ENCODE measurements around the gene MARF1. TPM values are rescaled to one million over a fixed set of nuclear protein-coding genes. Genes with fewer than 3 reads are reported as not detected.
"Not testable (repeated sequence)": the region's sequence is repeated elsewhere in the genome, so short reads cannot be mapped to it uniquely, and the experiment has no call there.

Gene MARF1
- polyA plus RNA-seq, 3 donors: 47.0 to 67.6 (median 66.6) TPM

DNA sequence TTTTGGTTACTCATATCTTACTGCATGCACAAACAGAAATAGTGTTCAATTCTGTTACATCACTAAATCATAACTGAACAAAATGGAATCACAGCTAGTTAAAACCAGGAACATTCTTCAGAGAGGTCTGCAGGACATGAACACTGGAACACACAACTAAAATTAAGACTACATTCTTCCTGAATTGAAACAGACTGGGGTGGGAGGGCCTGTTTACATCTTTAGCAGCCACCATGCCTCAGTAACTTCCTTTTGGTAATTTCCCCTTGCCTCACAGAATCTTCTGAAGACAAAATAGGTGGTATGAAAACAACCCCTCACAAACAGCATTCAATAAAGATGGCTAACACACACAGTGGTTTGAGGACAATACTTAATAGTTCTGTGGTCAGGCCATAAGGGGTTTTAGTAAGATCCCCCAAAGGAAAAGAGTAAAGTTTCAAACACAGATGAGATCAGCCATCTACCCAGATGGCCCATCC is 6.5 kb downstream of the MARF1 start:
- no peak for DNase-seq

DNA sequence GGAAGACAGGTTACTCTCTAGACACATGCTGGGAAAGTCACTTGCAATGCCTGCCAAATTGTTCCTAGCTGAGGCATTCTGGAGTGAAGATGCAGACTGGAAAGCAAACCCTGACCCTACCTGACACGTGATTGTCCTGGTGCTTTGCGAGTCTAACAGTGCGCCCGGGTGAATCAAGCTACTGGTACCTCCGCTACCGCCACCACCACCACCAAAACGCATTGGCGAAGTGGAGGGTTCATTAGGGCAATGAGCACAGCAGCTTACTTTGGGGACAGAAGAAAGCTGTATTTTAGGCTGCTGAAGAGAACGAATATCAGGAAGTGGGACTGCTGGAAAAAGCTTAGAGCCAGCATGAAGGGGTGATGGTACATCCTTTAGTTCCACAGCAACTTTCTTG is 7.0 kb downstream of the MARF1 start:
- DNase-seq: no peak

DNA sequence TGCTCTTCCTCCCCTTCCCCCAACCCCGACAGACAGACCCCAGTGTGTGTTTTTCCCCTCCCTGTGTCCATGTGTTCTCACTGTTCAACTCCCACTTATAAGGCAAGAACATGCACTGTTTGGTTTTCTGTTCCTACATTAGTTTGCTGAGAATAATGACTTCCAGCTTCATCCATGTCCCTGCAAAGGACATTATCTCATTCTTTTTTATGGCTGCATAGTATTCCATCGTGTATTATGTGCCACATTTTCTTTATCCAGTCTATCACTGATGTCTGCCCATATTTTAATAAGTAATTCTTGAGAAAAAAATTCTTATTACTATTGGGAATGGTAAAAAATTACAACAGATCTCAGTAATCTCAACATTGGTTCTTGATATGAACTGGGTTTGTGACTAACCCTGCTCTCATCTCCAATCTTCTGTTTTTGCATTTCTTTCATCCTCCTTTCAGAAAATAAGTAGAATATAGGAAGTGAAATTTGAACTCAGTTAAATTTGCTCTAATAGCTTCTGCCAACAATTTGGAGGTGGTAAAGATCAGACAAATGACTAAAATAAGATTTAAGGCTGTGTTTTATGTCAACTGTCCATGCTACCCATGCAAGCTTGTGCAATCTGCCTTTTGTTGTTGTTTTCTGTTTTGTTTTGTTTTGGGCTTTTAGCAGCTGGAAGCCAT is 11.1 kb downstream of the MARF1 start:
- DNase-seq: no peak

DNA sequence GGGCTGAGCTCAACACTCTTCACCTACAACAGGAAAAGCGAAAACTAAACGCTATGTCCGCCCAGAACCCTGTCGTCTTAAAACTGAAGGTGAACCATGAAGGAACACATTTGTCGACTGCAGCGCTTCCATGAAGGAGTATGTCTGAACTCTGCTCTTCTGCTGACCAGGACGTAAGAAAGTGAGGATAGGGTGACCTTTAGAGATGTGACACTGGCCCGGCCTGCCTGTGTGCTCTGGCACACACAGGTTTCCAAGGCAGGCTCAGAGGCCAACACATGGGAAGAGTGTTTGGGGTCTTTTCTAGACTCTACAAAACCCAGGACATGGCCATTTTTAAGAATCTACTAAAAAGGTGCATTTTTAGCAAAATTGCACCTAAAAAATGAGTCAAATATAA is 21.1 kb downstream of the MARF1 start:
- DNase-seq: no peak

DNA sequence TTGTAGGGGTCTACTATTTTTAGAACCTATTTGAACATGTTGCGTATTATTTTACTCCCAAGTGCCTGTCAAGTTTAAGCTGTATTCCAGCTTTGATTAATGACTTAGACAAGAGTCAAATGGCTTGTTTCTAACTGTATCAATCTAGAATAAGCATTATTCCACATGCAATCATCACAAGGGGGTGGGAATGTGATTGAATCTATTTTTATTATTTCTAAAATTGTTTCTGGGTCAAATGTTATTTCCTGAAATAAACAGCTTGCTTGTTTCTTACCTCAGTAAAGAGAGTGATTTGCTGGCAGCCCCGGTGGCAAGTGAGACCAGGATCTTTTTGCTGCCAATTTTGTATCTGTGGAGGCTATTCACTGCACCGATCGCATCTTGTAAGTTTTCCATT is 21.5 kb downstream of the MARF1 start:
- DNase-seq: no peak

DNA sequence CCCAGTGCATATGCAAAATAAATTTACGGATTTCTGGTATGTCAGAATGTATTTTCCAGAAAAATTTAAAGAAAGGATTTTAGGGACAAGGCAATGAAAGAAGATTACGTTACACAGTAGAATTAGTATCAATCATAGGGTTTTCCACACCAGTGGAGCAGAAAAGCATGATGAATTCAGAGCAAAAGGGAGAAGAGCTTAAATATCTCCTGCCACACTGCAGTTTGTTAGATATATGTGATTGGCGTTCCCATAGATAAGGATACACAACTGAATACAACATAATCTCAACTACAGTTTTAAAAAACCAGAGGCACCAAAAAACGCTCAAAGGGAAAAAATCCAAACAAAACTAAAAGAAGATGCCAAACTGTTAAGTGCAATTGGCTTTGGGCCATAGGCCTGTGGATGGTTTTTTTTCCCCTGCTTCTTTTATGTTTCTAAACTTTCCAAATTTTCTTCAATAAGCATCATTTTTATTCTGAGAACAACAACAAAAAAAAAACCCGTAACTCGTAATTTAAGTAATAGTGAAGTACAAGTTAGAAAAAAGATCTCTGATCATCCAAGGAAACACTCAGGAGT is 22.3 kb downstream of the MARF1 start:
- DNase-seq: no peak

DNA sequence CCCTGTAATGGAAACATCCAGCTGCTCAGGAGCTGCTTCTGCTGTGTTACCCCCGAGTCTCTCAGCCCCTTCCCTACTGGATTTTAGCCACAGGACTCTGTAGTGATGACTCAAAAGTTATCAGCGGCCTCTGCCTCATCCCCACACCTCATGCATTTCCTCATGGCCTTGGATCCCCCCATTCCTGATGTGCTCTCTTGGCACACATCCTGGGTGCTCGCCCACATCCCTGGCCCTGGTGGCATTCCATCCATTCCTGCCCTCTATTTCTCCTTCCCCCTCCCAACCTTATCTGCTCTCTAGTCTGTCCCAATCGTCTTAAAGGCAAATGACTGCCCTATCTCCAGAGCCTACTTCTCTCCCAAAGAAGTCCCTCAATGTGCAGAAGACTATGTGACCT is 24.6 kb downstream of the MARF1 start:
- DNase-seq: no peak

DNA sequence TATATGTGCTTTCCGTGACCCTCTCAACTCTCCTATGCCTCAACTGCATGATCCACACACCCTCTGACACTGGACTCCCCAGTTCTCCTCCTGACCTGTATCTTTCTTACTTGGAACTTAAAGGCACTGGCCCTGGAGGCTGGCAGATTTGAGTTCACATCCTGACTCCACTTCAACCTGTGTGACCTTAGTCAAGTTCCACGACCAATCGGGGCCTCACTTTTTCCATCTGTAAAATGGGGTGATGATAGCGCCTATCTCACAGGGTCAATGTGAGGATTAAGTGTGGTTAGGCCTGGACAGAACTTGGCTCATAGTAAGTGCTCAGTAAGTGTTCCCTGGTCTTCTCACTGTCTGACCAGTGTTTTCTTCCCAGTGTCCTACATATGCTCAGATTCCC is 25.1 kb downstream of the MARF1 start:
- DNase-seq: no peak

DNA sequence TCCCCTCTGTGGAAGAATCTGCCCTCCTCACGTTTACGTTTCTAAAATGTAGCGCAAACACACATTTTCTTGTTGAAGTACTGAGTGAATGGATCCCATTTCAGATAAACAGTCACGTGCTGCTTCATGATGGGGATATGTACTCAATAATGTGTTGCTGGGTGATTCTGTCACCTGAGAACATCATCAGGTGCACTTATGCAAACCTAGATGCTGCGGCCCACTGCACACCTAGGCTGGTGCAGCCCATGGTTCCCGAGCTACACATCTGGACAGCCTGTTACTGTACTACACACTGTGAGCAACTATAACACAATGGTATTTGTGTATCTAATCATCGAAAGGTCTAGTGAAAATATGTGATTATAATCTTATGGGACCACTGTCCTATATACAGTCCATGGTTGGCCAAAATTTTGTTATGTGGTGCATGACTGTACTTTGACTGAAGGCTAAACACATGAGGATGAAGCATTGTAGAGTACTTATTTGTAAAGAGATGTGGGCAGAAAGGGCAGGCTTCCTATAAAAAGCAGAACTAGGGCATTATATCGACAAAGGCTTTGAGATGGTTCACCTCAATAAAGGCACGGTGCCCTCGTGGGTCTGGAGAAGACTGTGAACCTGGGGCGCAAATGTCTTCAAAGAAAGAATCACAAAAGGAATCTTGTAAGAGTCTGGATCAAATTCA is 26.3 kb downstream of the MARF1 start:
- DNase-seq: no peak

DNA sequence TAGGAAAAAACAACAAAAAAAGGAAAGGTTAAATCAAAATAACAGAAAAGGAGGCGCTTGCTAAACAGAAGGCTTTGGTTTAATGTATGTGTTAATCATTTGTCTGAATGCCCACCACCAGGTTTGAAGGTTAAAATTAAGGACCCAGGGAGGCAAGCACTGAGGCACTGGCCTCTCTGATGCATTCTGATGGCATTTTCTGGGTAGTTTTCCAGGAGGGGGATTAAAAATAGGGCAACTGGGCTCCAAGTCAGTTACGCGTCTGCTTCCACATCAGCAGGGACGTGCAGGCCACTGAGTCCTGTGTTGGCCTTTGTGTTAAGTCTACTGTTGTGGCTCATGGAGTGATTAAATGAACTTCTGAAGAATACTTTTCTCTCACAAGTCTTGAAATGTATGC is 26.9 kb downstream of the MARF1 start:
- no peak for DNase-seq

DNA sequence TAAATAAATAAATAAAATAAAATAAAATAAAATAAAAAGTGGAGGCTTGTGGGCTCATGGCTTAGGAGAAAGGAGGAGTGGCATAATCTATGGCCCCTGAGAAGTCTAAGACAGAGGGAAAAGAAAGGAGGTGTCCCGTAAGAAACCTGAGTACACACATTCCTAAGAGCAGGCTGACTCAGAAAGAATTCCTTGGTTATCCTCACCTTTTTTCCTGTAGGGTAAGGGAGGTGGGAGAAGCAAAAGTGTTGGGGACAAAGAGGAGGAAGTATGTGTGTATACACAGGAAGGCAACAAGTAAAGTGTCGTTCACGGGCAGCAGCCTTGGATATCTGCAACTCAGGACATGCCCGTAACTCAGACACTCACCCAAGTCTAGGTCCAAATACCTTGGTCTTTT is 29.3 kb downstream of the MARF1 start:
- no peak for DNase-seq

DNA sequence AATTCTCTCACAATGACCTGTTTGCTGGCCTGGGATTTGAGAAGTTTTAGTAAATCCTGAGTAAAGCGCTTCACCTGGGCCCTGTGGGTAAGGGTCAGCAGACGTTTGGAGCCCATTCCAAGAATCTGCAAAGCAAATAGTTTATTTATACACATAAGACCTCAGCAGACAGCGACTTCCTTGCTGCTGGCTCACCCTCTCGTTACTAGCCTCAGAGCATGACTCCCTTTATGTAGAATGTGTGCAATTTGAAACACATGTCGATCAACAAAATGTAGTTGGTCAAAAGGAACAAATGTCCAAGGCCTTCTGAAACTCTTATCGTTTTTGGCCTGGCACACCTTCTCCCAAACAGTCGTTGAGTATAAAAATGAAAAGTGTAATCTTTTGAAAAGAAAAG is 31.3 kb downstream of the MARF1 start:
- DNase-seq: no peak

DNA sequence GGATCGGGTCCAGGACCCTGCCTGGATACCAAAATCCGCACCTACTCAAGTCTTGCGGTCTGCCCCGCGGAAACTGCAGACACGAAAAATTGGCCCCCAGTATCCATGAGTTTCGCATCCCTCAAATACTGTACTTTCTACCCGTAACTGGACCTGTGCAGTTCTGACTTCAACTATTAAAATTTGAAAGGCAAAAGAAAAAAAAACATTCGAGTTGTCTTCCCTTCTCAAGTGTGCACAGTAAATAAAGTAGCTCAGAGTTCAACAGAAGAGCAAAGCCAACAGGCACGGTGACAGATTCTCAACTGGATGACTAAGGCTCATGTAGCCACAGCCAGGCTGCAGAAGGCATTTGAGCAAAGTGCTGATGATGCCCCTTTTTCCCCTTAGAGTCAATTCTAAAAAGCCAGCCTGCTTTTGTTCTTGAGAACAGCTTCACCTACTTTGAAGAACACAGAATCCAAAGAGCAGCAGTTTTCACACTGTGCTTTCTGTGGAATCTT is 32.5 kb downstream of the MARF1 start:
- DNase-seq: no peak

DNA sequence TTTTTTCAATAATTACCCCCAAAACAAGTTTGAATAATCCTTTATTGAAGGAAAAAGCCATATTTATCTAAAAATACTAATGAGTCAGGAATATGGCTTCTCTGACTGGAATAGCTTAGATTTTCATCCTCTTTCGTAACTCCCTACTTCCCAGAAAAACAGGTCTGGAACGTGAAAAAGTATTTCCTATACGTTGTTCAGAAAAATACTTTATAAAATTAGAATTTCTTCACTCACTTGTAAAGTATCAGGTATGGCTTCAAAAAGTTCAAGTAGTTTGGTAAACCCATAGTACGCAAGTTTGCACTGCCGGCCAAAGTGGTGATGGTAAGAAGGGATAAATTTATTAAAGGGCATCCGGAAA is 33.7 kb downstream of the MARF1 start:
- DNase-seq: no peak

DNA sequence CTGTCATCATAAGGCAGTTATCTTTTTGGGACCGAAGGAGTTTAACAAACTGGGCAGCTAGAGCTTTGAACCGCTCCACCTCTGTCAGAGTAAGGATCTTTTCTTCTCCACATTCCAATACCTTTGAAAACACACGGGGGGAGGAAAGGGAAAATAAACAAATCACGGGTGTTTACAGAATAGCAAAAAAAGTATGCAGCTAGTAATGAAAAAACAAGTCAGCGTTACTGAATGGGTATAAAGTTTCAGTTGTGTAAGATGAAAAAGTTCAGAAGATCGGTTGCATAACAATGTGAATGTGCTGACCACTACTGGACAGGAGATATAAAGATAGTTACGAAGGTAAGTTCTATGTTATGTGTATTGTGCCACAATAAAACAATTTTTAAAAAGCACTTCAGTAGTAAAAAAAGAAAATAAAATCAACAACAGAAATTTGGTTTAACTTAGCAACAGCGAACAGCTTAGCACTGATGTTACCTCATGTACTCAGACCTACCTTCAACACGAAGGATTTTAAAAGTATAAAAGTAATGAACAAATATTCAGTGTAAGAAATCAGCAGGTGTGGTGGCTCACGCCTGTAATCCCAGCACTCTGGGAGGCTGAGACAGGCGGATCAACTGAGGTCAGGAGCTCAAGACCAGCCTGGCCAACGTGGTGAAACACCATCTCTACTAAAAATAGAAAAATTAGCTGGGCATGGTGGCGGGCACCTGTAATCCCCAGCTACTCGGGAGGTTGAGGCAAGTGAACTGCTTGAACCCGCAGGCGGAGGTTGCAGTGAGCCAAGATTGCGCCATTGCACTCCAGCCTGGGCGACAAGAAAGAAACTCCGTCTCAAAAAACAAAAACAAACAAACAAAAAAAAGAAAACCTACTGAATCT is 34.3 kb downstream of the MARF1 start:
- DNase-seq: no peak

DNA sequence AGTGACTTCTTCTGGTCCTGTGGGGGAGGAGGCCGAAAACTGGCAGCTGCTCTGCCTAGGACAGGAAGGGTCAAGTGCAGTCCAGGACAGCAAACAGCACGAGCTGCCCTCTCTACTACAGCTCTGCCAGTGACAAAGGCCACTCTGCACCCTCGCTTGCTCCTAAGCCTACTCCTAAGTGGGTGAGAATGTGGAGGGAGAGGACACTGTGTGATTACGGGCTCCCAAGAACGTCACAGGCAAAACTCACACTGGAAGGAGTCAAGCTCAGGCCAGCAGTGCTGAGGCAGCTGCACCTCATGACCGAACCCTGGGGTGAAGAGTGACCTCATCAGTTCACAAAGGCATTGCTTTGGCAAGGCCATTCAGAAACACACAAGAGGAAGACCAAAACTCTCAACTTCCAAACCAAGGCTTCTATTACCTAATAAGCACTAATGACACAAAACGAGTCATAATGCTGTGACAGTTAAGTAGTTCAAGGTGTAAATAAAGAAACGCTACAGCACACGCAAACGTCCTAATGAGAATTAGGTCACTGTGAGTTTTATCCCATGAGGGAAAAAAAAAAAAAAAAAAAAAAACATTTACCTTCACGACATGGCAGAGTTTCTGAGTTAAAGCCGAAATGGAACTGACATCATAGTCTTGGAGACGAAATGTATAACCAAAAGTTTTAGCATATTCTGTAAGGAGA is 35.1 kb downstream of the MARF1 start:
- no peak for DNase-seq

DNA sequence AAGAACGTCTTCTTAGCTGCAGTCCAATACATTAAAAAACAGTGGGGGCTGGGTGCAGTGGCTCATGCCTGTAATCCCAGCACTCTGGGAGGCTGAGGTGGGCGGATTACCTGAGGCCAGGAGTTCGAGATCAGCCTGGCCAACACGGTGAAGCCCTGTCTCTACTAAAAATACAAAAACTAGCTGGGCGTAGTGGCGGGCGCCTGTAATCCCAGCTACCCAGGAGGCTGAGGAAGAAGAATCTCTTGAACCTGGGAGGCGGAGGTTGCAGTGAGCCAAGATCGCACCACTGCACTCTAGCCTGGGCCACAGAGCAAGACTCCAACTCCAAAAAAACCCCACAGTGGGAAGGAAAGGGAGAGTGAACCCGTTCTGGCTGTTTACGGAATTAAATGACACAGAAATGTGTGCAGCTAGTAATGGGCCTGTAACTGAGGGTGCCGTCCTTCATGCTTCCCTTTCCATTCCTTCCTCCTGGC is 35.7 kb downstream of the MARF1 start:
- DNase-seq: not testable (repeated sequence)

DNA sequence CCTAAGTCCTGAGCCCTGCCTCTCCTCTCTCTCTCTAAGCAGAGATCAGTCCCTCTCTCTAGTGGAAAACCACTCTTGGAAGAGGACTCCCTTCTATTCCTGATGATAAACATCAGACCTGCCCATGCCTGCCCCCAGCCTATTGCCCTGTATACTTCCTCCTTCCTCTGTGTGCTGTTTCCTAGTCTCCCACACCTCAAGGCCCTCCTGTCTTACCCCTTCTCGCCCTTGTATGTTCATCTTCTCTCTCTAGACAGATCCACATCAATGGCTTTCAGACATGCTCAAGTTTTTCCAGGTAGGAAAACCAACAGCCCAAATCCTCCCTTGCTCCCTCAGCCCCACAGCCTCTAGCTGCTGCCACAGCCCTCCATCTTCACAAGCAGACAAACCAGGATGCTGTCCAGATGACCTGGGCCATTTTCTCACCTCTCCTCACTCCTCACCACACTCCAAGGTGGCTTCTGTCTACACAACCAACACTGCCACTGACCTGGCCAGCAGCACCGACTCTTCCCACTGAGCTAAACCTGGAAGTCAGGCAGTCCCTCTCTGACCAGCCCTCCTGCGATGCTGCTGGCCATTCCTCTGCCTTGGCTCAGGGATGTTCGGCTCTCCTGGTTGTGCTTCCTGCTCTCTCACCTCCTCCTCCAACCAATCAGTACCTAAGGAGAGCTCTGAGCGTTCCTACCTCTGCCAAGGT is 36.3 kb downstream of the MARF1 start:
- no peak for DNase-seq

DNA sequence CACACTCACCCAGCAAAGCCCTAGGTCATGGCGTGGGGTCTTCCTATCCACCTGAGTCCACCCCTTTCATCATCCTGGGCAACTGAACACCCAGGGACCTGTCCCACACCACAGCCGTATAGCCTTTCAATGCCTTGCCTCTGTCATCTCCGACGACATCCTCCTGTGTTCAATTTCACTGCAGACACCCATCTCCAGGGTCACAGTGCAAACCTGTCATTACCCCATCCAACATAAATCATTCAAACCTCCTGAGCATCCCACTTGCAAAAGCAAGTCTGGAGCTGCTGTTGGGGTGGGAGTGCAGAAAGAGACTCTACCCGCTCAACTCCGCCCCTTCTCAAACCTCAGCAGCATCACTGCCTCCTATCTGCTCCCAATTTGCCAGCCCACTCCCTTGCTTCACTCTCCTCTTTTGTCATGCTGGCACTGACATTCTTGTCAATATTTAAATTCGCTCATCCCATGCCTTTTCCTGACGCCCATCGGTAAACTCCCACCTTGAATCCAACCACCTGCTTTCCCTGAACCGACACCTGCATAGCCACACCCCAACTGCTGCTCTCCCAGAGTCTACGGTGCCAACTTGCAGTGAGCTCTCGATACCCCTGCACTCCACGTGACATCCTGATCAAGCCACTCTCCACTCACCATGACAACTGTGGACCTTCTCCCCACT is 37.0 kb downstream of the MARF1 start:
- DNase-seq: no peak

All from renal pelvis (tissue), 4 donors.